Ovary (tissue), 9 donors: ENCODE results near the gene CAPN14. TPM values are rescaled to one million over a fixed set of nuclear protein-coding genes. Genes with fewer than 3 reads are reported as not detected.

Experiments used
- DNase-seq, 5 donors: peaks; one replicate each; pipeline ENCODE4 v3.0.0-alpha.2; 2019 to 2020
- H3K27ac ChIP-seq, 2 donors: fragments of 200-600 bp; one replicate each; pipeline versions ENCODE4 v1.5.1 to v1.8.0; 2019 to 2022
- H3K27me3 ChIP-seq: fragments of 200-600 bp; one replicate; pipeline ENCODE4 v1.8.0; 2022
- H3K36me3 ChIP-seq: fragments of 200-600 bp; sonication (generic); one replicate; pipeline ENCODE4 v1.5.1; 2019
- H3K4me1 ChIP-seq: one replicate; pipeline ENCODE4 v1.8.1; 2013; ENCODE audit warnings: mild to moderate bottlenecking, moderate library complexity; ENCODE audit not compliant: insufficient read depth
- H3K4me3 ChIP-seq: fragments of 200-600 bp; sonication (generic); one replicate; pipeline ENCODE4 v1.5.1; 2017
- H3K9me3 ChIP-seq, 2 donors: fragments of 200-600 bp in 1 of 2; sonication (generic) in 1 of 2; one replicate each; pipeline versions ENCODE4 v1.5.1 to v1.8.1; 2013 to 2019; ENCODE audit warnings: mild to moderate bottlenecking in 1 of 2, moderate library complexity in 1 of 2
- CTCF ChIP-seq, 3 donors: fragments of 450-650 bp in 2 of 3; fragments of 200-600 bp in 1 of 3; IDR thresholded peaks; one replicate each; pipeline versions ENCODE4 v1.5.1 to v1.8.0; 2016 to 2022; ENCODE audit warnings: antibody characterized with exemption in 3 of 3, mild to moderate bottlenecking in 1 of 3
- EP300 ChIP-seq: sonication (generic); formaldehyde crosslinking; IDR thresholded peaks from one replicate; pipeline ENCODE4 v1.6.1; 2017; ENCODE audit warnings: antibody characterized with exemption
- POLR2A ChIP-seq: fragments of 450-650 bp; IDR thresholded peaks from one replicate; pipeline ENCODE4 v1.6.1; 2017; ENCODE audit warnings: antibody characterized with exemption, mild to moderate bottlenecking, moderate library complexity
- WGBS, 3 donors: extraction: QIAGEN DNeasy Blood & Tissue Kit in 1 of 3; methylation state at CpG; one replicate each; pipeline versions ENCODE4 v1.1.5 to v1.1.7; 2013 to 2017; 5-methylcytosine and 5-hydroxymethylcytosine counted together
- intact Hi-C, 4 donors: fragments of 100-400 bp; cut with DNase I; formaldehyde crosslinking; loops; one replicate each; pipeline versions ENCODE4 v1.11.0 to v1.15.1; 2022 to 2023
- polyA plus RNA-seq, 2 donors: library from polyadenylated mRNA; stranded (reverse); fragments of 200-250 nt in 1 of 2; fragments of 350-450 nt in 1 of 2; fragmentation: Illumina TruSeq in 1 of 2; extraction: RNeasy Lipid Tissue Mini Kit (QIAGEN cat#74804) in 1 of 2; gene quantifications; one replicate each; pipeline ENCODE4 v1.2.3, GENCODE V29; 2013 to 2014
- total RNA-seq, 7 donors: library from RNA; depleted of rRNA in 2 of 7; stranded (reverse); fragments of >200 nt in 2 of 7; fragmentation: NEBNext Ultra II Directional in 3 of 7; extraction: Animal tissue kit (Norgen Biotek cat#: 25700) in 3 of 7; gene quantifications; one replicate each; pipeline versions ENCODE4 v1.1.0 to v1.2.4, GENCODE V29; 2016 to 2023
- donor health status: DM: no; HTN: no; CAD: no; lungs with moderate emphysema.
- donor health status: DM: no; HTN: no; CAD: no.
- donor health status: Bipolar disorder and iron deficiency.
- donor health status: DM: yes; HTN: yes; CAD: no.
- donor health status: DM: no; HTN: no; CAD: no.
- donor health status: DM: yes; HTN: yes; CAD: no.

CAPN14 gene
- total and polyA plus RNA-seq, 9 donors = 0.05 to 0.23 (median 0.05) TPM; not detected in 2

GRCh38 chr2:31140151-31140550 is 77.2 kb downstream of the CAPN14 start:
- Histone ChIP-seq H3K4me3 (no peak overlapping the region), H3K36me3 (no peaks in the 10 kb centered on the region), H3K27ac (no peak overlapping the region), H3K9me3 (no peaks in the 10 kb centered on the region), H3K27me3 (no peaks in the 10 kb centered on the region), H3K4me1 (peaks cover 5% of the 10 kb centered on the region)
- no peak for DNase-seq
- whole genome bisulfite sequencing, 3 donors = 91 to 93% (median 92%) methylated on average over 8 of the region's 8 CpGs
- intact Hi-C loops = no loop called here
- no peak for TF ChIP-seq EP300
- TF ChIP-seq POLR2A = no peak
- no peak for TF ChIP-seq CTCF (IDR thresholded peaks at IDR 0.05)

GRCh38 chr2:31139671-31140070 is 77.6 kb downstream of the CAPN14 start:
- H3K27ac ChIP-seq = no peak overlapping the region
- H3K4me3 ChIP-seq = no peak overlapping the region
- no peaks in the 10 kb centered on the region for H3K36me3 ChIP-seq
- no peaks in the 10 kb centered on the region for H3K9me3 ChIP-seq
- no peak for DNase-seq
- peaks cover 5% of the 10 kb centered on the region for H3K4me1 ChIP-seq
- no peaks in the 10 kb centered on the region for H3K27me3 ChIP-seq
- WGBS, 3 donors = 91 to 96% (median 94%) methylated on average over 4 of the region's 4 CpGs
- no peak for TF ChIP-seq CTCF (IDR thresholded peaks at IDR 0.05)
- TF ChIP-seq EP300 = no peak
- no peak for TF ChIP-seq POLR2A
- intact Hi-C loops = no loop called here

GRCh38 chr2:31138037-31138962 is 79.0 kb downstream of the CAPN14 start, which contains the start of gene GALNT14:
Gene GALNT14 (minus strand): TSS chr2:31138440. CDS start chr2:31138086, 354 bp downstream.
- peak in 4 of 5 donors; percentile 9 to 44 (median 25) for DNase-seq
- intact Hi-C loops = no loop called here
- Histone ChIP-seq H3K4me3 (peak within 1 kb of the TSS; percentile 11), H3K4me1 (peaks cover 5% of the 10 kb centered on the region), H3K27ac (no peak within 1 kb of the TSS), H3K27me3 (no peaks in the 10 kb centered on the region), H3K9me3 (no peaks in the 10 kb centered on the region), H3K36me3 (no peaks in the 10 kb centered on the region)
- no peak for TF ChIP-seq CTCF (IDR thresholded peaks at IDR 0.05)
- no peak for TF ChIP-seq POLR2A
- TF ChIP-seq EP300 = no peak
- 1 to 2% (median 1%) methylated on average over 55 to 95 of the region's 95 CpGs for WGBS, 3 donors

GRCh38 chr2:31137211-31138036 is 79.9 kb downstream of the CAPN14 start:
- Histone ChIP-seq H3K4me3 (peak overlapping the region; percentile 11), H3K27ac (no peak overlapping the region), H3K27me3 (no peaks in the 10 kb centered on the region), H3K9me3 (no peaks in the 10 kb centered on the region), H3K36me3 (no peaks in the 10 kb centered on the region), H3K4me1 (peaks cover 5% of the 10 kb centered on the region)
- intact Hi-C loops = no loop called here
- WGBS, 3 donors = 1% methylated on average over 62 to 72 of the region's 72 CpGs
- no peak for TF ChIP-seq EP300
- TF ChIP-seq POLR2A = no peak
- DNase-seq = no peak
